Lower leg skin (tissue), 4 donors: Measurements from ENCODE around the gene TRAM2. TPM values are rescaled to one million over a fixed set of nuclear protein-coding genes. Genes with fewer than 3 reads are reported as not detected.

ENCODE experiments used
- DNase-seq, 2 donors: peaks; one replicate each; pipeline ENCODE4 v3.0.0-alpha.2; 2019; ENCODE audit warnings: low spot score in 2 of 2
- H3K4me3 ChIP-seq: fragments of 200-600 bp; sonication (generic); 2 replicates; pipeline ENCODE4 v1.5.1; 2017; ENCODE audit warnings: mild to moderate bottlenecking, low read depth; ENCODE audit not compliant: poor library complexity, severe bottlenecking
- POLR2A ChIP-seq, 2 donors: fragments of 450-650 bp; IDR thresholded peaks; one replicate each; pipeline ENCODE4 v1.6.1; 2016 to 2017; ENCODE audit warnings: antibody characterized with exemption in 2 of 2, mild to moderate bottlenecking in 1 of 2, moderate library complexity in 1 of 2
- WGBS, 2 donors: methylation state at CpG; one replicate each; pipeline ENCODE4 v1.1.5; 2018; 5-methylcytosine and 5-hydroxymethylcytosine counted together
- intact Hi-C: fragments of 100-400 bp; cut with DNase I; formaldehyde crosslinking; loops from one replicate; pipeline ENCODE4 v1.15.0; 2023; ENCODE audit warnings: low total_unique reads
- total RNA-seq, 4 donors: library from RNA; depleted of rRNA; stranded (reverse); fragments of >200 nt; gene quantifications; one replicate each; pipeline ENCODE4 v1.1.0, GENCODE V29; 2016
- TF ChIP-seq, protein P1 (sequence below), 3 donors: fragments of 450-650 bp; IDR thresholded peaks; one replicate each; pipeline ENCODE4 v1.5.1; 2016; ENCODE audit warnings: antibody characterized with exemption in 3 of 3, mild to moderate bottlenecking in 3 of 3, moderate library complexity in 2 of 3

TRAM2 gene
- total RNA-seq, 4 donors from 2014 or later = 3.7 to 11.5 (median 7.0) TPM

DNA sequence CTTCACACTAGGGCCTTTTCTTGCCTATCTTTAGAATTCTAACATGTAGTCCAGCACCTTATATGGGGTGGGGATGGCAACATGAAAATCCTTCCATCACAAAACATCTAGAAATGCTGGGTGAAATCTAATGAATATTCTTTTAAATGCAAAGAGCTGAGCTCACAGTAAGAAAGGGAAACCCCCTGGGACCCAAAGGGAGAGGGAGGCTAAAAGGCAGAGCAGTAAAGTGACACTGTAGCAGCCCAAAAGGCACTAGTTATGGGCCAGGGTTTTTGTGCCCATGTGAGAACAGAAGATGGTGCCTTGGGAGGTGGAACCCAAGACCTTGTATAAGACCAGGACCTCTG, 66.7 kb downstream of the TRAM2 start:
- DNase-seq = peak in 1 of 2 donors; percentile 23
- intact Hi-C loops = no loop called here
- no peak overlapping the region for H3K4me3 ChIP-seq
- TF ChIP-seq, protein P1, sequence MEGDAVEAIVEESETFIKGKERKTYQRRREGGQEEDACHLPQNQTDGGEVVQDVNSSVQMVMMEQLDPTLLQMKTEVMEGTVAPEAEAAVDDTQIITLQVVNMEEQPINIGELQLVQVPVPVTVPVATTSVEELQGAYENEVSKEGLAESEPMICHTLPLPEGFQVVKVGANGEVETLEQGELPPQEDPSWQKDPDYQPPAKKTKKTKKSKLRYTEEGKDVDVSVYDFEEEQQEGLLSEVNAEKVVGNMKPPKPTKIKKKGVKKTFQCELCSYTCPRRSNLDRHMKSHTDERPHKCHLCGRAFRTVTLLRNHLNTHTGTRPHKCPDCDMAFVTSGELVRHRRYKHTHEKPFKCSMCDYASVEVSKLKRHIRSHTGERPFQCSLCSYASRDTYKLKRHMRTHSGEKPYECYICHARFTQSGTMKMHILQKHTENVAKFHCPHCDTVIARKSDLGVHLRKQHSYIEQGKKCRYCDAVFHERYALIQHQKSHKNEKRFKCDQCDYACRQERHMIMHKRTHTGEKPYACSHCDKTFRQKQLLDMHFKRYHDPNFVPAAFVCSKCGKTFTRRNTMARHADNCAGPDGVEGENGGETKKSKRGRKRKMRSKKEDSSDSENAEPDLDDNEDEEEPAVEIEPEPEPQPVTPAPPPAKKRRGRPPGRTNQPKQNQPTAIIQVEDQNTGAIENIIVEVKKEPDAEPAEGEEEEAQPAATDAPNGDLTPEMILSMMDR (IDR thresholded peaks at IDR 0.05) = no peak
- no peak for TF ChIP-seq POLR2A (IDR thresholded peaks at IDR 0.05)

DNA sequence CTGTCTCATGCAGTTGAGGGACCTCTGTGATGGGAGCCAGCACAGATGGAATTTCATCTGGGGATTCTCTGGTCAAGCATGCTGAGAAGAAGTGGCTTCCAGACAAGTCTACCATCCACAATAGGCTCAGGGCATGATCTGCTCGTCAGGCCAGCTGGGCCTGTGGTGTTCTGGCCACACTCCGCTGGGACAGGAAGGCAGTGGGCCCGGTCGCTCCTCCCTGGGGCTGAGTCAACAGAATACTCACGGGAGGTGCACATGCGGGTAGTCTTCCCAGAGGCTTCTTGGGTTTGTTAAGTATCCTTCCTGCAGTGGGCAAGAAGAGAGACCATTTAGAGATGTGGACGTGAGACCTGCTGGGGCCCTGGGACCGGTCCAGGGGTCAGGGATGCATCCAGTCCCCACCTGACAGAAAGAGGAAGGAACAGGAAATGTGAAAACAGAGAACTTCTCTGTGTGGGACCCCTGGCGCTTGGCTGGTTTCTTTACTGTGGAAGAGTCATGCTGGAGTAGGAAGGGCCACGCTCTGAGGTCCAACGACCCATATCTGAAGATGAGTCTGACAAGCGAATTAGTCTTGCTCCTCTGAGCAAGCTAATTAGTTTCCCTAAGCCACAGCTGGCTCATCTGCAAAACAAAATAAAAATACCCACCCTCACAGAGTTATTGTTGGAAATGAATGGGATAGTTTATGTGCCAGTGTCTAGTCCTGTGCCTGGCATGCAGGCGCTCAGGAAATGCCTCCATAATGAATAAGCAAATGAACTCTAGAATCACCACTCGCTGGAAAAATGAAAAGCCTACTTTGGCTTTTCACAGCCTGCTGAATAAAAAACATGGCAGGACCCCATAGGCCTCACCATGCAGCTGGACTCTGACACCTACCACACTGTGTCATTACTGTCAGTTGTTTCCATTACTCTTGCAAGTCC, 67.3 kb downstream of the TRAM2 start:
- H3K4me3 ChIP-seq = no peak overlapping the region
- TF ChIP-seq, protein P1 (IDR thresholded peaks at IDR 0.05) = no peak
- TF ChIP-seq POLR2A (IDR thresholded peaks at IDR 0.05) = no peak
- DNase-seq = peak in 1 of 2 donors; percentile 78
- intact Hi-C loops = no loop called here
- WGBS, 2 donors = 78 to 93% methylated on average over 13 to 14 of the region's 14 CpGs

DNA sequence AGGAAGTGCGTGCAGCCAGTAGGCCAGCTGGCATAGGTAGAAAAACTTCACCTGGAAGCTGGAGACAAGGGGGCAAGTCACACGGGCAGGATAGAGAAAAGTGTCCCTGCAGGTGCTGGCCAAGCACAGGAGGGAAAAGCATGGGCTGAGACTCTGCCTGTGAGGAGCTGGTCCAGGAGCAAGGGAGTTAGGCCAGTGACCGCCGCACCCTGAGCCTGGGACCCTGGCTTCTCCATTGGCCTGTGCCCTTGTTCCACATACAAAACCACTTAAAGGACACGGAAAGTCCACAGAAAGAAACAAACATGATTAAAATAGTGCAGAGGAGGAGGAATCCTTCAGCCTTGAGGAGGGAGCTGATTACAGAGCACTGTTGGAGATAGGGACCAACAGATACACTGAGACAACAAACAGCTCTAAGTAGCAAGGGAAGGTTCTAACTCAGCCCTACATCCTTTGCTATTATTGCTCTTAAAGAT, 68.6 kb downstream of the TRAM2 start:
- WGBS, 2 donors = 91 to 96% methylated on average over 5 of the region's 5 CpGs
- intact Hi-C loops = no loop called here

DNA sequence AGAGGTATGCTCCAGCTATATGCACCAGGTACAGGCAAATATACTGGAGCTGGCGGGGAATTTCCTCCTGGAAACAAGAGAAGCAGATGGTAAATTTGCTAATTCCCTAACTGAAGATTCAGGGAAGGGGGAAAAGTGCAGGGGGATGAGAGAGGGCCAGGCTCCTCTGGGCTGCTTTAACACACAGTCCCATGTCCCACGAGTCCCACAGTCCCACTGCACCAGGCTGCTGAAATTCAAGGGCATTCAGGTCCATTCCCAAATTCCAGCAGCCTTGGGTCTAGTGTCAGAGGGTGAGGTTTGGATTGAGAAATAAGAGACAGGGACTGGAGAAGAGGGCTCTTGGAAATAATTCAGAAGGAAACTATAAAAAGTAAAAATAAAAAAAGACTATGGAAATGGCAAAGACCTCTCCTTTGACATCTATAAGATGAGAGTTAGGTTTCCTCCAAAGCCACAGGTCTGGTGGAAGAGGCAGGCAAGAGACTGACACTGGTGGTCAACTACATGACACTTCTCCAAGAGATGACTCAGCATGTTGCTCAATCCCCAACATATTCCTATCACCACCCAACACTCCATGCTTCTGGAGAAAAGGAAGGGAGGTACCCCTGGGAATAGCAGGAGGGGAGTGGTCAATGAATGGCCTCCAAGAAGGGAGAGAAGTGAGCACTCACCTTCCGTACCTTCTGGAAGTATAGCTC, 69.2 kb downstream of the TRAM2 start:
- intact Hi-C loops = no loop called here
- no peak for DNase-seq
- no peak overlapping the region for H3K4me3 ChIP-seq
- TF ChIP-seq, protein P1 (IDR thresholded peaks at IDR 0.05) = no peak
- no peak for TF ChIP-seq POLR2A (IDR thresholded peaks at IDR 0.05)
- whole genome bisulfite sequencing, 2 donors = 83 to 90% methylated on average over 3 of the region's 3 CpGs

More for the DNA sequence above, 68.6 kb downstream of the TRAM2 start:
- no peak for DNase-seq
- no peak for TF ChIP-seq POLR2A (IDR thresholded peaks at IDR 0.05)
- TF ChIP-seq, protein P1 (IDR thresholded peaks at IDR 0.05) = no peak
- H3K4me3 ChIP-seq = no peak overlapping the region

DNA sequence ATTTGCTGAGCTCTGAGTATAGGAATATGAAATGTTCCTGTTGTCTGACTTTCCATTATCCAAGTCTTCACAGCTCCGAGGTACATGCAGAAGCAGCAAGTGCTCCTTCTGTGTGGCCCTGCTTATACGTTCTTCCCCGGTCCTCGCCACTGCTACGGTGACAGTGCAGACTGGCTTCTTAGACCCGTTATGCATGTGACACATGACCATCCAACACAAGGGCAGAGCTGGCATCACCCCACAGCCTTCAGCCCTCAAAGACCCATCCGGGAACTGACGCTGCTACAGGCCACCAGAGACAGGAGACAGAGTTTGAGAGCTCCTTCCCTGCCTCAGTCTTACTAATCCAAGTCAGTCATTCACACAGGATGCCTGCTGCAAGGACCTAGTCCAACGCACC, 70.4 kb downstream of the TRAM2 start:
- intact Hi-C loops = no loop called here
- WGBS, 2 donors = 83% methylated on average over 9 of the region's 9 CpGs

More for the DNA sequence above, 70.4 kb downstream of the TRAM2 start:
- TF ChIP-seq, protein P1 (IDR thresholded peaks at IDR 0.05) = no peak
- TF ChIP-seq POLR2A (IDR thresholded peaks at IDR 0.05) = no peak
- no peak overlapping the region for H3K4me3 ChIP-seq
- peak in 1 of 2 donors; percentile 76 for DNase-seq
